ENCODE data around the gene VIPR1.

VIPR1 gene

GRCh38 chr3:42513121-42513520 lies 10.7 kb downstream of the VIPR1 start:
- H3K4me1 ChIP-seq (ENCODE audit: low read depth, poor library complexity, severe bottlenecking) = no peaks in the 10 kb centered on the region
- no peak overlapping the region for H3K4me3 ChIP-seq (IDR thresholded peaks at IDR 0.05; ENCODE audit: insufficient read depth, low read depth, low read length)
- no peak overlapping the region for H2AFZ ChIP-seq (ENCODE audit: low read depth)
- no peak overlapping the region for H3K9ac ChIP-seq
- H3K27ac ChIP-seq = no peak overlapping the region
- no peaks in the 10 kb centered on the region for H4K20me1 ChIP-seq (ENCODE audit: insufficient read depth)
- H3K79me2 ChIP-seq (ENCODE audit: insufficient read depth, low read depth) = no peaks in the 10 kb centered on the region
- H3K27me3 ChIP-seq (ENCODE audit: insufficient read depth, low read depth) = no peaks in the 10 kb centered on the region
- no peak overlapping the region for H3K4me2 ChIP-seq
- H3K36me3 ChIP-seq (ENCODE audit: insufficient read depth) = no peaks in the 10 kb centered on the region
- TF ChIP-seq CTCF (conservative IDR thresholded peaks at IDR 0.05; ENCODE audit: low read depth, low read length) = no peak

- Histone ChIP-seq H3K4me2 (no peak overlapping the region), H3K36me3 (ENCODE audit: insufficient read depth) (no peaks in the 10 kb centered on the region), H3K27me3 (ENCODE audit: insufficient read depth, low read depth) (no peaks in the 10 kb centered on the region), H3K4me1 (ENCODE audit: low read depth, poor library complexity, severe bottlenecking) (no peaks in the 10 kb centered on the region), H3K9ac (no peak overlapping the region), H2AFZ (ENCODE audit: low read depth) (no peak overlapping the region), H4K20me1 (ENCODE audit: insufficient read depth) (no peaks in the 10 kb centered on the region), H3K79me2 (ENCODE audit: insufficient read depth, low read depth) (no peaks in the 10 kb centered on the region), H3K4me3 (IDR thresholded peaks at IDR 0.05; ENCODE audit: insufficient read depth, low read depth, low read length) (no peak overlapping the region), H3K27ac (no peak overlapping the region)
- TF ChIP-seq CTCF (conservative IDR thresholded peaks at IDR 0.05; ENCODE audit: low read depth, low read length) = no peak
Observed at GRCh38 chr3:42513521-42513920, 11.1 kb downstream of the VIPR1 start.

- H3K4me3 ChIP-seq (IDR thresholded peaks at IDR 0.05; ENCODE audit: insufficient read depth, low read depth, low read length) = no peak overlapping the region
- TF ChIP-seq CTCF (conservative IDR thresholded peaks at IDR 0.05; ENCODE audit: low read depth, low read length) = no peak
- H3K27me3 ChIP-seq (ENCODE audit: insufficient read depth, low read depth) = no peaks in the 10 kb centered on the region
- no peak overlapping the region for H3K9ac ChIP-seq
- no peaks in the 10 kb centered on the region for H3K79me2 ChIP-seq (ENCODE audit: insufficient read depth, low read depth)
- no peaks in the 10 kb centered on the region for H3K4me1 ChIP-seq (ENCODE audit: low read depth, poor library complexity, severe bottlenecking)
- no peaks in the 10 kb centered on the region for H3K36me3 ChIP-seq (ENCODE audit: insufficient read depth)
- H4K20me1 ChIP-seq (ENCODE audit: insufficient read depth) = no peaks in the 10 kb centered on the region
- H2AFZ ChIP-seq (ENCODE audit: low read depth) = no peak overlapping the region
- H3K4me2 ChIP-seq = no peak overlapping the region
- no peak overlapping the region for H3K27ac ChIP-seq
Observed at GRCh38 chr3:42514876-42515275, 12.4 kb downstream of the VIPR1 start.

GRCh38 chr3:42515391-42515916 lies 13.0 kb downstream of the VIPR1 start:
- Histone ChIP-seq H3K4me2 (no peak overlapping the region), H2AFZ (ENCODE audit: low read depth) (no peak overlapping the region), H3K36me3 (ENCODE audit: insufficient read depth) (no peaks in the 10 kb centered on the region), H3K79me2 (ENCODE audit: insufficient read depth, low read depth) (no peaks in the 10 kb centered on the region), H3K27ac (no peak overlapping the region), H3K9ac (no peak overlapping the region), H4K20me1 (ENCODE audit: insufficient read depth) (no peaks in the 10 kb centered on the region), H3K27me3 (ENCODE audit: insufficient read depth, low read depth) (no peaks in the 10 kb centered on the region), H3K4me1 (ENCODE audit: low read depth, poor library complexity, severe bottlenecking) (no peaks in the 10 kb centered on the region), H3K4me3 (IDR thresholded peaks at IDR 0.05; ENCODE audit: insufficient read depth, low read depth, low read length) (no peak overlapping the region)
- no peak for TF ChIP-seq CTCF (conservative IDR thresholded peaks at IDR 0.05; ENCODE audit: low read depth, low read length)

Measured in KMS-11 (cell line).